Head of caudate nucleus (tissue), 42 donors: ENCODE measurements around the gene ANXA8L1.
"Not testable (repeated sequence)": the region's sequence is repeated elsewhere in the genome, so short reads cannot be mapped to it uniquely, and the experiment has no call there.

Experiments used
- DNase-seq, 42 donors: peaks; one replicate each; pipeline versions ENCODE4 v3.0.0 to v3.0.0-alpha.2; 2020 to 2021; ENCODE audit warnings: mixed read lengths in 7 of 42
- intact Hi-C: fragments of 100-400 bp; cut with DNase I; formaldehyde crosslinking; loops from one replicate; pipeline ENCODE4 v1.15.0; 2022

ANXA8L1 gene

GRCh38 chr10:46375406-46375805, at the start of gene ANXA8L1:
Gene ANXA8L1, plus strand, starts transcription at chr10:46375776. Its CDS starts 76 bp downstream, at chr10:46375852.
- DNase-seq, intact Hi-C loops: not testable (repeated sequence)

- DNase-seq, result peak in 2 of 42 donors; percentile 11 to 38
- intact Hi-C loops, result no loop called here
Observed at GRCh38 chr10:46326066-46326465, 49.5 kb upstream of the ANXA8L1 start.

- peak in 3 of 42 donors; percentile 9 to 36 (median 36) for DNase-seq
- intact Hi-C loops, result no loop called here
Observed at GRCh38 chr10:46326971-46327370, 48.6 kb upstream of the ANXA8L1 start.

GRCh38 chr10:46327685-46328084, 47.9 kb upstream of the ANXA8L1 start:
- DNase-seq, result peak in 3 of 42 donors; percentile 8 to 38 (median 19)
- intact Hi-C loops, result no loop called here

- intact Hi-C loops, result no loop called here
- DNase-seq, result peak in 40 of 42 donors; percentile 28 to 89 (median 79)
Observed at GRCh38 chr10:46328853-46329689, 46.5 kb upstream of the ANXA8L1 start.

GRCh38 chr10:46329690-46330016, 45.9 kb upstream of the ANXA8L1 start:
- intact Hi-C loops, result no loop called here
- DNase-seq, result peak in 6 of 42 donors; percentile 8 to 43 (median 24)

GRCh38 chr10:46330894-46331293, 44.7 kb upstream of the ANXA8L1 start:
- DNase-seq, result peak in 1 of 42 donors; percentile 25
- intact Hi-C loops, result no loop called here

- intact Hi-C loops, DNase-seq: not testable (repeated sequence)
Observed at GRCh38 chr10:46365484-46365883, 10.1 kb upstream of the ANXA8L1 start.

- DNase-seq, intact Hi-C loops: not testable (repeated sequence)
Observed at GRCh38 chr10:46367209-46367608, 8.4 kb upstream of the ANXA8L1 start.

- DNase-seq, result peak in 1 of 42 donors; percentile 32
- intact Hi-C loops, result not testable (repeated sequence)
Observed at GRCh38 chr10:46367666-46368240, 7.8 kb upstream of the ANXA8L1 start.

- intact Hi-C loops, DNase-seq: not testable (repeated sequence)
Observed at GRCh38 chr10:46368956-46369355, 6.6 kb upstream of the ANXA8L1 start.

- DNase-seq, intact Hi-C loops: not testable (repeated sequence)
Observed at GRCh38 chr10:46374410-46374809, 1.2 kb upstream of the ANXA8L1 start.

GRCh38 chr10:46377022-46377421, 1.4 kb downstream of the ANXA8L1 start:
- intact Hi-C loops, DNase-seq: not testable (repeated sequence)

GRCh38 chr10:46377651-46378050, 2.1 kb downstream of the ANXA8L1 start:
- DNase-seq, intact Hi-C loops: not testable (repeated sequence)

- not testable (repeated sequence) for DNase-seq
Observed at GRCh38 chr10:46378108-46378507, 2.5 kb downstream of the ANXA8L1 start.

GRCh38 chr10:46379233-46379848, 3.8 kb downstream of the ANXA8L1 start:
- DNase-seq, intact Hi-C loops: not testable (repeated sequence)

More at GRCh38 chr10:46378108-46378507, 2.5 kb downstream of the ANXA8L1 start:
- intact Hi-C loops, result not testable (repeated sequence)

GRCh38 chr10:46385858-46386257, 10.3 kb downstream of the ANXA8L1 start:
- intact Hi-C loops, DNase-seq: not testable (repeated sequence)

- DNase-seq, intact Hi-C loops: not testable (repeated sequence)
Observed at GRCh38 chr10:46386694-46387093, 11.1 kb downstream of the ANXA8L1 start.

- DNase-seq, intact Hi-C loops: not testable (repeated sequence)
Observed at GRCh38 chr10:46387309-46387902, 11.8 kb downstream of the ANXA8L1 start.
